A673 (cell line): ENCODE data around the gene ELP4.

ENCODE experiments used
- EZH2 ChIP-seq: fragments of 200-600 bp; sonication (generic); IDR thresholded peaks from 2 replicates; pipeline ENCODE4 v1.6.1; 2017; ENCODE audit warnings: borderline replicate concordance, low read depth, mild to moderate bottlenecking, mixed read lengths, antibody characterized with exemption, low read length; ENCODE audit not compliant: poor library complexity, severe bottlenecking
- TF ChIP-seq, protein P1 (sequence below): fragments of 300-800, 200-600 bp; sonication (generic); conservative IDR thresholded peaks from 2 replicates; pipeline ENCODE4 v1.5.1; 2017; ENCODE audit warnings: low read depth, mild to moderate bottlenecking, antibody characterized with exemption, low read length, moderate library complexity, mixed read lengths

DNA sequence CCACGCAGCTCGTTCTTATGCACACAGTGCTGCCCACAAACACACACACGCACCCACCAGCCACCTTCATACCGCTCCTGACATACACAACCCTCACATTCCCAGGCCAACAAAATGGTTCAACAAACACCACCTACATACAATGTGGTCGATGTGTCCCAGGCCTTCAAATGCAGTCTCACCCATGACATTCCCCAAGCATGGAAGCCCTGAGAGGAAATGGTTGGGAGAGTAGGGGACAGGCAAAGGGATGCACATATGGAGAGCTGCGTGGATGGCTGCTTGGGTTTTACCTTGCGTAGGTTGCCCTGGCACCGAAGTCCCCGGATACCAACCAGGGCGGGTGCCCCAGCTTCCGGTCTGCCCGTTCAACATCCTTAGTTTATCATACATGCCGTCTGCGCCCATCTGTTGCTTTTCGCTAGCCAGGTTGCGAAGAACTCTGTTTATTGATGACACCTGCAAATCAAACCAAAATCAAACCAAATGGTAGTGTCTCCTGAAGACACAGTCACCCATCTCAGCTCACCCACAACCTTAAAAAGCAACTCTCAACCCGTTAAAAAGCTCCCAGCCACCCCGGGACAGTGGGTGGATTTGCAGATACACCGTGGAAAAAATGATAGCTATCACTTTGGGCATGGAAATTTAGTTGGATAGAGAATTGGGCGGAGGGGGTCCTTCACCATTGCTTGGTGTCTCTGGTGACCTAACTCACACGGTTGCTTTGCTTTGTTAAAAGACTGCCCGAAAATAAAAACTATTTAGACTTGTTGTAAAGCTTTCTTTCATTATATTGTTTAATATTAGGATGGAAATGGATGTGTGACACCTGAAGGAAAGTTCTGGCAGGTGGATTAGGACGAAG, 291.1 kb downstream of the ELP4 start:
- TF ChIP-seq, protein P1, sequence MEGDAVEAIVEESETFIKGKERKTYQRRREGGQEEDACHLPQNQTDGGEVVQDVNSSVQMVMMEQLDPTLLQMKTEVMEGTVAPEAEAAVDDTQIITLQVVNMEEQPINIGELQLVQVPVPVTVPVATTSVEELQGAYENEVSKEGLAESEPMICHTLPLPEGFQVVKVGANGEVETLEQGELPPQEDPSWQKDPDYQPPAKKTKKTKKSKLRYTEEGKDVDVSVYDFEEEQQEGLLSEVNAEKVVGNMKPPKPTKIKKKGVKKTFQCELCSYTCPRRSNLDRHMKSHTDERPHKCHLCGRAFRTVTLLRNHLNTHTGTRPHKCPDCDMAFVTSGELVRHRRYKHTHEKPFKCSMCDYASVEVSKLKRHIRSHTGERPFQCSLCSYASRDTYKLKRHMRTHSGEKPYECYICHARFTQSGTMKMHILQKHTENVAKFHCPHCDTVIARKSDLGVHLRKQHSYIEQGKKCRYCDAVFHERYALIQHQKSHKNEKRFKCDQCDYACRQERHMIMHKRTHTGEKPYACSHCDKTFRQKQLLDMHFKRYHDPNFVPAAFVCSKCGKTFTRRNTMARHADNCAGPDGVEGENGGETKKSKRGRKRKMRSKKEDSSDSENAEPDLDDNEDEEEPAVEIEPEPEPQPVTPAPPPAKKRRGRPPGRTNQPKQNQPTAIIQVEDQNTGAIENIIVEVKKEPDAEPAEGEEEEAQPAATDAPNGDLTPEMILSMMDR: no peak
- no peak for TF ChIP-seq EZH2
